Measurements from ENCODE around the gene PEA15. TPM values are rescaled to one million over a fixed set of nuclear protein-coding genes. Genes with fewer than 3 reads are reported as not detected.

Gene PEA15
- polyA plus RNA-seq, 10 donors = 121 to 156 (median 135) TPM

- no peak for DNase-seq
Measured at GRCh38 chr1:160177231-160177630, 28.0 kb upstream of the PEA15 start.

GRCh38 chr1:160177667-160178066, 27.5 kb upstream of the PEA15 start:
- DNase-seq = no peak

GRCh38 chr1:160178731-160179130, 26.5 kb upstream of the PEA15 start:
- no peak for DNase-seq

DNA sequence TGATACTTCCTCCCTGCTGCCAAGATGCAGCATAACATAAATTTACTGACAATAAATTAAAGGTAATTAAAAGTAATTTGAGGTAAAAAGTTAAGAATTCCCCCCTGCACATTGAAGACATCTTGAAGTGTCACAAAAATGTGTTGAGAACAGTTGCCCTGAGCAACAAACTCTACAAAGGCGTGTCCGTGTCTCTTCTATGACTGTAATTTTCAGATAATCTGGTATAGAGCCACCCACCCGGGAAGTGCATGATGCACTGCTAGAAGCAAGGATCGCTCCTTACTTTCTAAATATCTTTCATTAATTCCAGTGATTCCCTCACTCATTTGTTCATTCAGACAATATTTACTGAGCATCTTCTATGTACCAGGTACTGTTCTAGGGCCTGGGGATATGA, 25.8 kb upstream of the PEA15 start:
- DNase-seq = no peak

GRCh38 chr1:160186246-160186645, 18.9 kb upstream of the PEA15 start:
- DNase-seq = no peak

DNA sequence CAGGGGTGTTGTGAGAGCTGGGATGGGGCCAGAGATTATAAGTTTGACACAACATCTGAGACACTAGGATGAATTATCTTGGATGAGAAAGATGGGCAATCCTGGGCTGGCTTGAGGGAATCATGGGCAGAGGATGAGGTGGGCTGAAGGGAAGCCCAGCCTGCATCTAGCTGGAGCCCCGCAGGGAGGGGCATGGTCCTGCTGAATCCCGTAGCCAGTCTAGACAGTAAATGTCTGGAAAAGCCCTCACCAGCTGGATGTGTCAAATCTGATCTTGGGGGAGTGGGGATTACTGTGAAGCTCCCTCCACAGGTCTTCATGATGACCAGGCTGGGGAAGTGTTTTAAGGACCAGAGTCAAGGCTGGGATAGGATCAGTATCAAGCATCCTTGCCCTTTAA, 18.5 kb upstream of the PEA15 start:
- DNase-seq = no peak

- no peak for DNase-seq
Measured at GRCh38 chr1:160187407-160187806, 17.8 kb upstream of the PEA15 start.

DNA sequence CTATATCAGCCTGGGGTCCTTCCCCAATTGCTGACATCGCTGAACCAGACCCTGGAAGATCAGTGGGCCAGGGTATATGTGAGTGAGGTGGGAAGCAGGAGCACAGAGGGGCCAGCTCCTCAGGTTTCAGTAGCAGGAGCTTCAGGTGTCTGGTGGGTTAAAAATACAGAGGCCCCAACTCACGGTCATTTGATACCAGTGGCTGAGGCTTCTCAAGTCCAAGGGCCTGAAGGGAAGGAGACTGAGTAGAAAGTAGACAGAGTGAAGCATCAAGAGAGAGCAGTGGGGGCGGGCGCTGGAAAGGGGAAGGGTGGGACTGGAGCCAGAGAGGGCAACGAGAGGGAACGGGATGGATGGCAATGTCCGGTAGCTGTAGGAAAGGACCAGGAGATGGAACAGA, 16.8 kb upstream of the PEA15 start:
- DNase-seq = no peak

DNA sequence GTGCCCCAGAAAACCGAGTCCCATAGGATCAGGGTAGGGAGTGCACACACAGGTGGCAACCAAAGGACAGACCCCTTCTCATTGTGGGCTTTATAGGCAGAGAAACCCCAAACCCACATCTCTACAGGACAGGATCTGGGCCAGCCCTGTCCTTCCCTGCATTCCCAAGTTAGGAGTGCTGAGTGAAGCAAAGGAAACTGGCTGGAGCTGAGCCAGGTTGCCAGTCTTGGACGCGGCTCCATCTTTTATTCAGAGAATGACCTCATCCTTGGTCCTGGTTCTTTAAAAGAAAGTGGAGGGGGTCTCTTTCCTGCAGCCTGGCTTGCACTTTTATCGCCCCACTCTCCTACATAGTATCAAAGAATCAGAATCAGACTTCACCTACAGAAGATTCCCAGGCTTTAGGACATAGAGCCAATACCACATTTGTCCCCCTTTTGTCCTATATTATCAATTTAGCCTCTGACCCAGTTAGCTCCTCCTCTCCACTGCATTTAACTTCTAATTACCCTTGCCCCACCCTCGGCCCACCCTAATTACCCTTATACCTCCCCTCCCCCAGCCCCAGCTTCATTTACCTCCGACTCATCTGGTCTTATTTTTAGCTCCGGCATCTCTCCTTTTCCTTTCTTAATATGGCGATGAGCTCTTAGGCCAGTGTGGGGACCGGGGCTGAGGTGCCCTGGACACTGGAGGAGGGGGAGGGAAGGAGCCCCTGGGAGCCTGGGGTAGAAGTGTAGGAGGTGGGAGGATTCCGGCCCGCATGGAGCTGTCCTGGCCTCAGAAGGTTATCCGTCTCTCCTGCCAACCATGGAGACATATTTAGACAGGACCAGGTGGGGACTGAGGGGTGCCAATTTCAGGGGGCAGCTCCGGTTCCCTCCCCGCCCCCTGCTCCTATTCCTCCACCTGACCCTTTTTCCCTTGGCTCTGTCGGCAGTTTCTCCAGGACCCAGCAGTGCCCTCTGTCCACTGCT, 15.2 kb upstream of the PEA15 start, which contains the start of gene CASQ1:
Gene CASQ1, plus strand, starts transcription at position 927 of the 977 bp plus-strand sequence. CDS start 177 bp downstream, outside the sequence.
- DNase-seq = peak in 2 of 3 donors; percentile 63 to 67

- DNase-seq = no peak
Measured at GRCh38 chr1:160191756-160192155, 13.4 kb upstream of the PEA15 start.

- no peak for DNase-seq
Measured at GRCh38 chr1:160192234-160192633, 12.9 kb upstream of the PEA15 start.

- peak; percentile 89 to 93 (median 92) for DNase-seq
Measured at GRCh38 chr1:160193091-160193819, 11.9 kb upstream of the PEA15 start.

DNA sequence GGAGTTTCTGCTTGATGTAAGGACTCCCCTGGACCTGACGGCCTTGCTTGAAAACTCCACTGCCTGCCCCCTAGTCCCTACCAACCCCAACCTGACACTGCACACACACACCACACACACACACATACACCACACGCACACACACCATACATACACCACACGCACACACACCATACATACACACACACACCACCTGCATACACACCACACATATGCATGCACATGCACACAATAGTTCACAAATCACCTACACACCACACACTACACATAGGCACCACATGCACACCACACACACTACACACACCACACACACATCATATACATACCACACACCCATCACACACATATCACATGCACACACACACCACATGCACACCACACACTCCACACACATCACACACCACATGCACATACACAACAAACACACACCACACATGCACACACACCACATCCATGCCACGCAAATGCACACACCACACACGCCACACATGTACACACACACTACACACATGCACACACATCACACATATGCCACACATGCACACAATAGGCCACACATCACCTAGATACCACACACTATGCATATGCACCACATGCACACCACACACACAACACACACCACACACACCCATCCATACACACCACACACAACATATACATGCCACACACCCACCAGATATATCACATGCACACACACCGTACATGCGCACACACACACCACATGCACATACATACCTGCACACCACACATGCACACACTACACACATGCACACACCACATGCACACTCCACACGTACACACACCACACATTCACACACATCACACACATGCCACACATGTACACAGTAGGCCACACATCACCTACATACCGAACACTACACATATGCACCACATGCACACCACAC, 11.1 kb upstream of the PEA15 start:
- DNase-seq = no peak

DNA sequence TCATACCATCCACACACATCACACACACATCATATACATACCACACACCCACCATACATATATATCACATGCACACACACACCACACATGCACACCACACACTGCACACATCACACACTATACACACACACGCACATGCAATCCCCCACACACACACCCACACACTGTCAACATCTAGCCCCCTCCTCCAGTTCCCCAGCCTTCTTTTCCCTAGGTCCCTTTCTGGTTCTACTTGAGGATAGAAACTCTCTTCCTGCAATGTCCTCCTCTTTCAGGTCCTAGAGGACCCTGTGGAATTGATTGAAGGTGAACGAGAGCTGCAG, 10.5 kb upstream of the PEA15 start:
- DNase-seq = no peak

DNA sequence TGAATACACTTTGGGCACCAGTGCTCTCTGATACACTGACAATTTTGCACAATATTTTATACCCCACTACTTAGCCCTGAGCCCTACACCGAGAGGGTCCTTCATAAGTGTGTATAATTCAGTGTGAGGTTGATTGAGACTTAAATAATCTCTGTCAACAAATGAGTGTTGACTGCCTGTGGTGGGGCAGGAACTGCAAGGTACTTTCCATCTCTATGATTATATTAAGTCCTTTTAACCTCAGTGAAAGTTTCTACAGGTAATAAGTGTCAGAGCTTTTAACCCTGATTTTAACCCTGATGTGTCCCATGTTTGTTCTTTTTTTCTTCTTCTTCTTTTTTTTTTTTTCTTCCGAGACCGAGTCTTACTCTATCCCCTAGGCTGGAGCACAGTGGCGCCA, 9.0 kb upstream of the PEA15 start:
- no peak for DNase-seq

- DNase-seq = no peak
Measured at GRCh38 chr1:160197231-160197630, 8.0 kb upstream of the PEA15 start.

DNA sequence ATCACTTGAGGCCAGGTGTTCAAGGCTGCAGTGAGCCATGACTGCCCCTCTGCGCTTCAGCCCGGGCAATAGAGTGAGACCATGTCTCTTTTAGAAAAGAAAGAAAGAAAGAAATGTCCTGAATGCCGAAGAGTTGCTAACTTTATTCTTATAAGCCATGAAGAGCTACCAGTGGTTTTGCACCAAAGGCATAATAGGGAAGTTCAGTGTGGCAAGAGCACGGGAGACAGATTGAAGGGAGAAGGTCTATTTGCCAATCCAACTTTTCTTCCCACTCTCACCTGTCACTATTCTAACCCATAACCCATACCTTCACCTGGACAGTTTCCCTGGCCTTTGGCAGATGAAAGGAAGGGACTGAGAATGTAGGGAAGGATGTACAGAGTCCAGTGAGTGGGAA, 4.4 kb upstream of the PEA15 start:
- no peak for DNase-seq

DNA sequence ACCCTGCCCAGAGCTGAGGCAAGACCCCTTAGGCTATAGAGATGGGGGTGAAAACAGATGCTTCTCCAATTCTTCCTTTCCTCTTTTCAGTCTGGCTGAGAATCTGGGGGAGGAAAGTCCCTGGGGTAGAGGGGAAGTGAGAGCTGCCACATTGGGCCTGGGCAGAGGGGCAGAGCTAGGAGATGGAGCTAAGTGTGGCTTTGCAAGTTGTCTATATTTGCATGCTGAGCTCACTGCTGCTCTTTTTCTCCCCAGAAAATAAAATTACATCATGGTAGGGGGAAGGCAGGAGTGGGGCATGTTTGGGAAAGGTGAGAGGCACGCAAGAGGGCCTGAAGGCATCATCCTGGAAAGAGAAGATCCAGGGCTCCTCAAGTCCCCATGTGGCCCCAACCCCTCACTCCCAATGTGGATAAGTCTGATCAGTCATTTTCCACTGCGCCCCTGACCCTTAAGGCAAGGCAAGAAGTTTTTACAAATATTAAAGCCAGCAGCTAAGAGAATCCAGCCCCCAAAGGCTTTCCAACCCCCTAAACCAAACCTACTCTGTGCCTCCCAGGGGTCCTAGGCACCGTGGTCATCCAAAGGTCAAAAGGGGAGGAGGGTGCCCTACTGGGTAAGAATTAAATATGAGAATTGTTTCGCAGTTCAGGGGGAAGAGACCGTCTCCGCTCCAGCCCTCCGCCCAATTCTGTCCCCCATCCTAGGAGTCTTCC, 500 bp upstream of the PEA15 start:
- DNase-seq = no peak

GRCh38 chr1:160206036-160206389, 829 bp downstream of the PEA15 start:
- peak in 1 of 3 donors; percentile 64 for DNase-seq

GRCh38 chr1:160206421-160207117, 1.4 kb downstream of the PEA15 start:
- DNase-seq = peak in 1 of 3 donors; percentile 80
